HG03378 (cell line): ENCODE data around the gene TMEM209.
A peak's percentile ranks its signal among the peaks of the same experiment; 100 is the strongest.

Experiments
- ATAC-seq: cut with Tn5 transposase; IDR thresholded peaks from one replicate; pipeline ENCODE4 v1.9.1; 2021; ENCODE audit warnings: mild to moderate bottlenecking, moderate library complexity; ENCODE audit not compliant: unreplicated experiment

The TMEM209 gene

GRCh38 chr7:130145424-130146100 is 59.6 kb downstream of the TMEM209 start:
- ATAC-seq: no peak

- no peak for ATAC-seq
Measured at GRCh38 chr7:130144312-130145171, 60.7 kb downstream of the TMEM209 start.

DNA sequence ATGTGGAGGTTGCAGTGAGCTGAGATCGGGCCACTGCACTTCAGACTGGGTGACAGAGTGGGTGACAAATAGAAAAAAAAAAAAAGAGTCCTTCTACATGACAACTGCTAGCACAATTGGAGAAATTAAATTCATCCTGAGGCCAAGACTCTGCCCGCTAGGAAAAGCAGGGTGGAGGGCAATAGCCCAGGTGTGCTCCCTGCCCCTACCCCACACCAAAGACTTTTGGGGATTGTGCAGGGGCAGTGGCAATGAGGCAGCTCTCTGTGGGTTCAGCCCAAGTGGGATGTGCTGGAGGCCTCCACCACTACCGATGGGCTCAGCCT is 61.3 kb downstream of the TMEM209 start:
- ATAC-seq: no peak

DNA sequence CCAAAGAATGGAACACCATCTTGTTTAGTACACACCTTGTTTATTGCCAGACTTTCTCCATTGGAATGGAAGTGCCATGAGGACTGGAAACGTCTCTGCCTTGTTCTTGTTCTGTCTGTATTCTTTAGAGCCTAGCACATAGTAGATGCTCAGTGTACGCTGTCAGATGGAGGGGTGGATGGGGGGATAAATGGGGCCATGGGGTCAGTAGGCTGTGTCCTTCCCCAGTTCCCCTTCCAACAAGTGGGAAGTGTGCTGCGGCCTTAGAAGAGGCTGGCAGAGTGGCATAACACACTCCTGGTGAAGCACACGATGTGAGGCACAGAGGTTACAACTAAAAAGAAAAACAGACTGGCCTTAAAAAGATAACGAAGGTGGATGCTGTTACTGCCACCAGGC is 61.9 kb downstream of the TMEM209 start:
- ATAC-seq: no peak

DNA sequence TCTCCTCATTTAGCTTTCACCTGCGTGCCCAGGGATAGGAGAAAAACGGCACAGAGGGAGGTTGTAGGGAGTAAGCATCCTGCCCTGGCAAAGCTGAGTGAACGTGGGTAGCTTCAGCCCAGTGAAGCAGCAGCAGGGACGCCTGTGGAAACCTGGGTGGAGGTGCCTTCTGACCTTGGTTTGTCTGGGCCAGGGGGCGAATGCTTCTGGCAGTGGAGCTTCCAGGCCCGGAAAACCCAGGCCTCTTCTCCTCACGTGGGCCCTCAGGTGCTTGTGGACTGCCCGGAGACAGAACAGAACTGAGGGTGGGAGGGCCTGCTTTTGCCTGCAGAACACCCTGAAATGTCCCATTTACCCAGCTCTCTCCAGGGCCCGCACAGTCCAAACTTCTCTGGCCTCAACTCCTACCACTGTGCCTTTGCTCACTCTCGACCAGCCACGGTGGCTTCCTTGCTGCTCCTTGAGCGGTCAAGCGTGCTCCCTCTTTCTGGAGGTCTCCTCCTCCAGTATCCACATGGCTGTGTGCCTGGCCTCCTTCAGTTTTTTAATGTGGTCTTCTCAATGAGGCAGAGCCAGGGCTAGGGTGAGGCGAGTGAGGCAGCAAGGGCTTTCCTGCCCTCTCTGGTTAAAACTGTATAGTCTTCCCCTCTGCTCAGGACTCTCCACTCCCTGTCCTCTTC is 62.4 kb downstream of the TMEM209 start:
- ATAC-seq: no peak

DNA sequence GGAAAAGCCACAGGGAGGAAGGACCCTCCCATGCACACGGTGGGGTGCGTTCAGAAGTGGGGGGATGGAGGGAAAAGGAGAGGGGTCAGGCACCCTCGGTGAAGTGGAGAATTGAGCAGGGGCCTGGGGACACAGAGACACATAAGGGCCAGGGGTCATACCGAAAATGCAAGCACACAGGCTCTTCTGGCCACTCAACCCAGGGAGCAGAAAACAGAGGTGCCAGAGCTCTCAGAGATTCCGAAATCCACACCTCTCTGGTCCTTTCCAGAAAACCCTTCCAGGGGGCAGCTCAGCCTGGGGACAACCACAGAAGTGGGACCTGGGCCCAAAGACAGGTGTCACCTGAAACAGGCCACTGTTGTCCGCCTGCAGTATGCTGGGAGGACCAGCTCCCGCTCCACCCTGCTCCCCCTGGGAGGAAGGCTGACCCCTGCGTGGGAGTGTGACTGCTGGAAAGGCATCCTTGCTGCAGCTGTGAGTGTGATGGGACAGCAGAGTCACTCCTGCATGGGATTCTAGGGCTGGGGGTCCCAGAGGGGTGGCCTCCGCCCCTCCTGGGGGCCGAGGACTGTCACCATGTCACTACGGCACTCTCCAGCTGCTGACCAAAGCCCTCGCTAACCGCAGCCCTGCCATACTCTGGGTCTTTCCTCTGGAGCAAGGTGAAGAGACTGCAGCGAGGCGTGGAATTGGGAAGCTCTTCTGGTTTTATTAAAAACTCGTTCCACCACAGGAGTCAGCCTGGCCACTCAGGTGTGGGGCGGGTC is 63.1 kb downstream of the TMEM209 start:
- ATAC-seq: no peak

GRCh38 chr7:130141161-130141883 is 63.9 kb downstream of the TMEM209 start:
- ATAC-seq: peak; percentile 50

GRCh38 chr7:130140551-130141160 is 64.5 kb downstream of the TMEM209 start:
- no peak for ATAC-seq

GRCh38 chr7:130139193-130139960 is 65.8 kb downstream of the TMEM209 start:
- no peak for ATAC-seq

GRCh38 chr7:130137207-130137606 is 68.0 kb downstream of the TMEM209 start:
- ATAC-seq: no peak

- ATAC-seq: no peak
Measured at GRCh38 chr7:130136579-130137167, 68.5 kb downstream of the TMEM209 start.

- ATAC-seq: no peak
Measured at GRCh38 chr7:130135208-130136205, 69.7 kb downstream of the TMEM209 start.

- no peak for ATAC-seq
Measured at GRCh38 chr7:130134726-130135125, 70.5 kb downstream of the TMEM209 start.

DNA sequence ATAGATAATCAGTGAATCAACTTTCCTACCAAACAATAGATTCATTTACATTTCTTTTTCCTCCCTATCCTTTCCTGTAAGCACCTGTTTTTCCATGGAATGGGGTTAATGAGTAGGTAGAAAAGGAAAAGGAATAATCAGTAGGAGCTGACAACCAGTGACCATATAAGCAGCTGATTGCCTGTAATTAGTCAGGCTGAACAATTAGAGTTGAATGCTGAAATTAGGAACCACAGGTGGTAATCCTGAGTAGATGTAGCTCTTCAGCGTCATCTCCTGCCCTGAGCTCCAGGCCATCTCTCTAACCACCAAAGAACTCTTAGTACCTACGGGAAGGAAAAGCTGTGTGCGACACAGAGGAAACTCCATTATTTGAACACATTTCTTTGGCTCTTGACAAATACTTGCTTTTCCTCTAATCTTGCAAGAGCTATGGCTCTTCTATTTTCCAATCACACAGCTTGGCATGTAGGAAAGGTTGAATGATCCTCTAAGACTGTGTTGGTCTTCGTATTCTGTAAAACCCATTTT is 71.0 kb downstream of the TMEM209 start:
- no peak for ATAC-seq

GRCh38 chr7:130133029-130133782 is 72.0 kb downstream of the TMEM209 start:
- ATAC-seq: no peak

GRCh38 chr7:130131964-130132875 is 73.0 kb downstream of the TMEM209 start:
- no peak for ATAC-seq
